Upper lobe of left lung (tissue), 6 donors: ENCODE results near the gene ARID1B. TPM values are rescaled to one million over a fixed set of nuclear protein-coding genes. Genes with fewer than 3 reads are reported as not detected.

ENCODE experiments used
- ATAC-seq, 2 donors: fragments of 200-7000 bp; cut with Tn5 transposase; one replicate each; pipeline ENCODE4 v1.9.1; 2022; ENCODE audit warnings: mild to moderate bottlenecking in 2 of 2, moderate library complexity in 2 of 2; ENCODE audit not compliant: low FRiP score in 2 of 2
- DNase-seq, 2 donors: peaks; one replicate each; pipeline ENCODE4 v3.0.0-alpha.2; 2019 to 2020
- H3K27ac ChIP-seq, 4 donors: fragments of 200-600 bp; sonication (generic); one replicate each; pipeline ENCODE4 v1.5.1; 2016 to 2019
- H3K27me3 ChIP-seq, 4 donors: fragments of 200-600 bp; sonication (generic); one replicate each; pipeline ENCODE4 v1.5.1; 2017 to 2019
- H3K36me3 ChIP-seq, 4 donors: fragments of 200-600 bp; sonication (generic); one replicate each; pipeline ENCODE4 v1.5.1; 2016 to 2019
- H3K4me1 ChIP-seq, 4 donors: fragments of 200-600 bp; sonication (generic); one replicate each; pipeline ENCODE4 v1.5.1; 2018 to 2019
- H3K4me3 ChIP-seq, 4 donors: fragments of 200-600 bp; sonication (generic); one replicate each; pipeline ENCODE4 v1.5.1; 2017 to 2019; ENCODE audit warnings: mild to moderate bottlenecking in 2 of 4, moderate library complexity in 1 of 4
- H3K9me3 ChIP-seq, 4 donors: fragments of 200-600 bp; sonication (generic); one replicate each; pipeline ENCODE4 v1.5.1; 2018 to 2019
- EP300 ChIP-seq, 4 donors: sonication (generic); formaldehyde crosslinking; IDR thresholded peaks; one replicate each; pipeline ENCODE4 v1.5.1; 2017; ENCODE audit warnings: antibody characterized with exemption in 4 of 4, control low read depth in 2 of 4
- POLR2A ChIP-seq, 4 donors: fragments of 450-650 bp; IDR thresholded peaks; one replicate each; pipeline ENCODE4 v1.5.1; 2016 to 2017; ENCODE audit warnings: antibody characterized with exemption in 4 of 4, mild to moderate bottlenecking in 2 of 4
- POLR2AphosphoS5 ChIP-seq, 2 donors: sonication (generic); formaldehyde crosslinking; IDR thresholded peaks; one replicate each; pipeline ENCODE4 v1.5.1; 2017; ENCODE audit warnings: antibody characterized with exemption in 2 of 2
- WGBS, 2 donors: methylation state at CpG; one replicate each; pipeline ENCODE4 v1.1.5; 2017 to 2018; 5-methylcytosine and 5-hydroxymethylcytosine counted together
- total RNA-seq, 6 donors: library from RNA; depleted of rRNA in 4 of 6; stranded (reverse); fragments of >200 nt in 4 of 6; gene quantifications; one replicate each; pipeline versions ENCODE4 v1.1.0 to v1.2.1, GENCODE V29; 2016 to 2021
- TF ChIP-seq, protein P1 (sequence below), 6 experiments: fragments of 450-650 bp in 4 of 6; fragments of 200-600 bp in 2 of 6; sonication (generic) in 2 of 6; IDR thresholded peaks; one replicate each; pipeline ENCODE4 v1.5.1; 2016 to 2019; ENCODE audit warnings: antibody characterized with exemption in 6 of 6
- donor health status: DM: no; HTN: no; CAD: no; lungs with moderate emphysema.
- donor health status: DM: no; HTN: yes; CAD: no; lungs with severe emphysema.

The ARID1B gene
- total RNA-seq, 6 donors from 2014 or later: 66.4 to 168 (median 109) TPM

- H3K27me3 ChIP-seq: no peaks in the 10 kb centered on the region
- H3K27ac ChIP-seq: no peak overlapping the region
- WGBS, 2 donors: 79 to 81% methylated on average over 4 of the region's 4 CpGs
Observed at GRCh38 chr6:157107571-157107914, 330.4 kb downstream of the ARID1B start.

DNA sequence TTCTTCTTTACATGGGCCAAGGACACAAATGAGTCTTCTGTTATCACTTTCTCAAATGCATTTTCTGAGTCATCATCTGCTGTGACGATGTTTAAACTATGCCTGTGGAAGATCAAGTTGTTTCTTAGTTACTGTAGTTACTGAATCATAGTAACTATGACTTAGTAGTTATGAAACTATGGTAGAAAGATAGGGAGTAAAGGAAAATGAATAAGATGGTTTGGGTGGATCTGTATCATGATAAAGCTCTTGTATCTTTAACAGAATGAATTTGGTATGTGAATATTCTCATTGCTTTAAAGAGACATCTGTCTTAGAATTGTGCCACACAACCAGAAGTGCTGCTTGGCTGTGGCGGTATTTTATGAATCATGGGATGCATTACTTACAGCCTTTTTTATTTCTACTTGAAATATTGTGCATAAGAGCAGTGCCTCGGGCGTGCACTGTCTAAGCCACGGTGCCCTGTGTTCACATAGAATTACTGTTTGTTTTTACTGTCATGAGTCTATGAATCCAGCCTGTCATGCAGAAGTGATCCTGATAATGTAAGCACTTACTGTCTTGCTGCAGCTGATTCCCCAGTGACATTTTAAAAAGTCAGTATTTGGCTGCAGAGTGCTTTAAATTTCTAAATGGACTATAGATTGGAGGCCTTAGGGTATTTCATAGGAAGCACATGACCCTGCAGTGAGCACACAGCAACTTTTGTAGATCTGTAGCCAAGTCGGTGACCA is 330.9 kb downstream of the ARID1B start:
- DNase-seq: no peak
- Histone ChIP-seq H3K27ac (no peak overlapping the region), H3K36me3 (peaks cover 0 to 6% (median 0%) of the 10 kb centered on the region in 4 donors), H3K4me3 (no peak overlapping the region), H3K27me3 (no peaks in the 10 kb centered on the region), H3K9me3 (no peaks in the 10 kb centered on the region), H3K4me1 (peaks cover 4 to 6% (median 5%) of the 10 kb centered on the region in 4 donors)
- peak in 1 of 2 donors; percentile 86 for ATAC-seq
- 66 to 68% methylated on average over 6 of the region's 6 CpGs for WGBS, 2 donors
- TF ChIP-seq, protein P1, sequence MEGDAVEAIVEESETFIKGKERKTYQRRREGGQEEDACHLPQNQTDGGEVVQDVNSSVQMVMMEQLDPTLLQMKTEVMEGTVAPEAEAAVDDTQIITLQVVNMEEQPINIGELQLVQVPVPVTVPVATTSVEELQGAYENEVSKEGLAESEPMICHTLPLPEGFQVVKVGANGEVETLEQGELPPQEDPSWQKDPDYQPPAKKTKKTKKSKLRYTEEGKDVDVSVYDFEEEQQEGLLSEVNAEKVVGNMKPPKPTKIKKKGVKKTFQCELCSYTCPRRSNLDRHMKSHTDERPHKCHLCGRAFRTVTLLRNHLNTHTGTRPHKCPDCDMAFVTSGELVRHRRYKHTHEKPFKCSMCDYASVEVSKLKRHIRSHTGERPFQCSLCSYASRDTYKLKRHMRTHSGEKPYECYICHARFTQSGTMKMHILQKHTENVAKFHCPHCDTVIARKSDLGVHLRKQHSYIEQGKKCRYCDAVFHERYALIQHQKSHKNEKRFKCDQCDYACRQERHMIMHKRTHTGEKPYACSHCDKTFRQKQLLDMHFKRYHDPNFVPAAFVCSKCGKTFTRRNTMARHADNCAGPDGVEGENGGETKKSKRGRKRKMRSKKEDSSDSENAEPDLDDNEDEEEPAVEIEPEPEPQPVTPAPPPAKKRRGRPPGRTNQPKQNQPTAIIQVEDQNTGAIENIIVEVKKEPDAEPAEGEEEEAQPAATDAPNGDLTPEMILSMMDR (IDR thresholded peaks at IDR 0.05): no peak
- TF ChIP-seq POLR2A (IDR thresholded peaks at IDR 0.05) (no peak), POLR2AphosphoS5 (IDR thresholded peaks at IDR 0.05) (no peak), EP300 (IDR thresholded peaks at IDR 0.05) (no peak)

More at GRCh38 chr6:157107571-157107914, 330.4 kb downstream of the ARID1B start:
- DNase-seq (no peak), ATAC-seq (no peak)
- Histone ChIP-seq H3K36me3 (peaks cover 0 to 6% (median 0%) of the 10 kb centered on the region in 4 donors), H3K4me3 (no peak overlapping the region), H3K4me1 (peaks cover 4 to 6% (median 5%) of the 10 kb centered on the region in 4 donors), H3K9me3 (no peaks in the 10 kb centered on the region)
- TF ChIP-seq POLR2AphosphoS5 (IDR thresholded peaks at IDR 0.05) (no peak), POLR2A (IDR thresholded peaks at IDR 0.05) (no peak), EP300 (IDR thresholded peaks at IDR 0.05) (no peak)
- TF ChIP-seq, protein P1 (IDR thresholded peaks at IDR 0.05): no peak

DNA sequence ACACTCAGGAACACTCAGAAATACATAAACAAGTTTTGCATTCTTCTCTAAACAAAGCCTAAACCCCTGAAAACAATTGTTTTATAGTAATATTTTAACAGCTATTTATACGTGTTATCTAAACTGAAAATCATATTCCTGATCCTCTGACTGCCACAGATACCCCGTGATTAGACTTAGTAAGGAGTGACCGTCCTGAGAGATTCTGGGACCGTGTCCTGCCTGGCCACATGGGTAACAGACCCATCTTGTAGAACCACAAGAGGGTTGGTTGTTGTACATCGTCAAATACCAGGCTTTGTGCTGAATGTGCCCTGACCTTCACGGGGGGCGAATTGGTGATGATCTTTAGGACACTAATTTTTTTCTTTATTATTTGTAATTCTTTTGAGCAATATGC is 331.7 kb downstream of the ARID1B start:
- H3K27me3 ChIP-seq: no peaks in the 10 kb centered on the region
- no peak overlapping the region for H3K27ac ChIP-seq
- H3K4me3 ChIP-seq: no peak overlapping the region
- ATAC-seq (no peak), DNase-seq (no peak)
- no peaks in the 10 kb centered on the region for H3K9me3 ChIP-seq
- H3K36me3 ChIP-seq: peaks cover 0 to 9% (median 3%) of the 10 kb centered on the region in 4 donors
- WGBS, 2 donors: 89% methylated on average over 7 of the region's 7 CpGs
- peaks cover 4 to 6% (median 5%) of the 10 kb centered on the region in 4 donors for H3K4me1 ChIP-seq
- TF ChIP-seq POLR2AphosphoS5 (IDR thresholded peaks at IDR 0.05) (no peak), EP300 (IDR thresholded peaks at IDR 0.05) (no peak), POLR2A (IDR thresholded peaks at IDR 0.05) (no peak)
- TF ChIP-seq, protein P1 (IDR thresholded peaks at IDR 0.05): no peak

DNA sequence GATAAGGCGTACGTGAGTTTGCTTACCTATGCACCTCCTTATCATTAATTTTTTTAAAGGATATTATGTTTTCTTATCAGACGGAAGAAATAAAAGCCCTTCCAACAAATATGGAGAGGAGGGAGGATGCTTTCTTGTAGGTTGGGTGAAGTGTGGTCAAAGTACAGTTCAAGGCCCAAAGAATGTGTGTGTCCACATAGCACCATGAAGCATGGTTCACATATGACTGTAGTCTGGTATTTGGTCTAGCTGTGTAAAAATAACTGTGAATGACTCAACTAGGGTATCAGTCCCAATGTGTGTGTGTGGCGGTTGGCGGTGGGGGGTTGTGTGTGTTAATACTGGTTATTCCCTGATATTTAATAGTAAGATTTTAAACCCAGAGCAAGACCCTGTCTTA is 333.4 kb downstream of the ARID1B start:
- ATAC-seq (no peak), DNase-seq (no peak)
- no peak overlapping the region for H3K4me3 ChIP-seq
- H3K9me3 ChIP-seq: no peaks in the 10 kb centered on the region
- TF ChIP-seq POLR2A (IDR thresholded peaks at IDR 0.05) (no peak), POLR2AphosphoS5 (IDR thresholded peaks at IDR 0.05) (no peak), EP300 (IDR thresholded peaks at IDR 0.05) (no peak)
- TF ChIP-seq, protein P1 (IDR thresholded peaks at IDR 0.05): no peak
- H3K27ac ChIP-seq: no peak overlapping the region
- 98 to 100% methylated on average over 5 of the region's 5 CpGs for WGBS, 2 donors
- peaks cover 0 to 9% (median 3%) of the 10 kb centered on the region in 4 donors for H3K36me3 ChIP-seq
- H3K4me1 ChIP-seq: peaks cover 4 to 6% (median 5%) of the 10 kb centered on the region in 4 donors
- no peaks in the 10 kb centered on the region for H3K27me3 ChIP-seq

- 97% methylated on average over 4 of the region's 4 CpGs for WGBS, 2 donors
- Histone ChIP-seq H3K9me3 (no peaks in the 10 kb centered on the region), H3K27me3 (no peaks in the 10 kb centered on the region), H3K4me3 (no peak overlapping the region), H3K36me3 (peaks cover 0 to 9% (median 3%) of the 10 kb centered on the region in 4 donors), H3K27ac (no peak overlapping the region), H3K4me1 (peaks cover under 1 to 1% (median 1%) of the 10 kb centered on the region in 4 donors)
- TF ChIP-seq POLR2AphosphoS5 (IDR thresholded peaks at IDR 0.05) (no peak), EP300 (IDR thresholded peaks at IDR 0.05) (no peak), POLR2A (IDR thresholded peaks at IDR 0.05) (no peak)
- TF ChIP-seq, protein P1 (IDR thresholded peaks at IDR 0.05): no peak
- ATAC-seq (no peak), DNase-seq (no peak)
Observed at GRCh38 chr6:157113389-157113788, 336.2 kb downstream of the ARID1B start.
